GM12878 (cell line): Measurements from ENCODE around the gene LTBP2.

ENCODE experiments used
- CEBPZ ChIP-seq: fragments of 150-350 bp; IDR thresholded peaks from 2 replicates; pipeline ENCODE4 v1.6.1; 2016; ENCODE audit warnings: low read depth, low read length
- CTCF ChIP-seq, 3 experiments: IDR thresholded peaks in 2 of 3; conservative IDR thresholded peaks in 1 of 3; 2 replicates each; pipeline ENCODE4 v1.5.1; 2011; ENCODE audit warnings: low read depth in 3 of 3, low read length in 3 of 3, mild to moderate bottlenecking in 3 of 3, control low read depth in 2 of 3, moderate library complexity in 2 of 3, inconsistent platforms in 1 of 3, mixed read lengths in 1 of 3; ENCODE audit not compliant: control insufficient read depth in 2 of 3, insufficient read depth in 1 of 3; ENCODE audit errors: extremely low read depth in 1 of 3
- EGR1 ChIP-seq, 2 experiments: IDR thresholded peaks; 1 replicate in 1 of 2; 2 replicates in 1 of 2; pipeline ENCODE4 v1.6.1; 2011 to 2012; ENCODE audit warnings: low read depth in 2 of 2, low read length in 2 of 2, borderline replicate concordance in 1 of 2, mild to moderate bottlenecking in 1 of 2, moderate library complexity in 1 of 2
- EP300 ChIP-seq, 2 experiments: fragments of 150-350 bp in 1 of 2; IDR thresholded peaks; 2 replicates each; pipeline ENCODE4 v1.6.1; 2011 to 2012; ENCODE audit warnings: low read depth in 2 of 2, low read length in 2 of 2, borderline replicate concordance in 1 of 2, improper control_type of control experiment in 1 of 2, inconsistent platforms in 1 of 2; ENCODE audit not compliant: control insufficient read depth in 1 of 2
- MXI1 ChIP-seq: fragments of 150-350 bp; IDR thresholded peaks from 2 replicates; pipeline ENCODE4 v1.6.1; 2011; ENCODE audit warnings: low read depth, mild to moderate bottlenecking, inconsistent platforms, low read length, improper control_type of control experiment
- POLR2A ChIP-seq: IDR thresholded peaks from 2 replicates; pipeline ENCODE4 v1.6.1; 2011; ENCODE audit warnings: low read depth, mild to moderate bottlenecking, low read length
- REST ChIP-seq: IDR thresholded peaks from 2 replicates; pipeline ENCODE4 v1.6.1; 2012; ENCODE audit warnings: mild to moderate bottlenecking, low read depth, low read length
- SP1 ChIP-seq: IDR thresholded peaks from one replicate; pipeline ENCODE4 v1.6.1; 2011; ENCODE audit warnings: low read depth, low read length

GRCh38 chr14:74569806-74570591 is 42.0 kb downstream of the LTBP2 start:
- TF ChIP-seq CTCF (IDR thresholded peaks at IDR 0.05 in 2 of 3, conservative IDR thresholded peaks at IDR 0.05 in 1 of 3; ENCODE audit: control insufficient read depth in 2 of 3, extremely low read depth in 1 of 3, insufficient read depth in 1 of 3, low read depth in 3 of 3, low read length in 3 of 3), result no peak
- TF ChIP-seq EP300 (IDR thresholded peaks at IDR 0.05; ENCODE audit: borderline replicate concordance in 1 of 2, control insufficient read depth in 1 of 2, low read depth in 2 of 2, low read length in 2 of 2), result no peak
- TF ChIP-seq REST, result no peak
- no peak for TF ChIP-seq SP1
- TF ChIP-seq EGR1 (IDR thresholded peaks at IDR 0.05; ENCODE audit: borderline replicate concordance in 1 of 2, low read depth in 2 of 2, low read length in 2 of 2), result no peak
- TF ChIP-seq POLR2A, result no peak
- TF ChIP-seq MXI1, result no peak
- no peak for TF ChIP-seq CEBPZ
